Superior temporal gyrus (tissue), 1 donor: Measurements from ENCODE around the gene CD79B.
"Not testable (repeated sequence)": the region's sequence is repeated elsewhere in the genome, so short reads cannot be mapped to it uniquely, and the experiment has no call there.

Experiments
- DNase-seq: peaks from one replicate; pipeline ENCODE4 v3.0.0-alpha.2; 2016; ENCODE audit errors: extremely low spot score

CD79B gene

GRCh38 chr17:63911041-63911635, 21.0 kb downstream of the CD79B start, which contains the start of gene CSHL1:
Gene CSHL1, minus strand, starts transcription at chr17:63911258. Its CDS starts 62 bp downstream, at chr17:63911196.
- no peak for DNase-seq

GRCh38 chr17:63910096-63910495, 22.0 kb downstream of the CD79B start:
- DNase-seq: no peak

- not testable (repeated sequence) for DNase-seq
Measured at GRCh38 chr17:63909586-63909985, 22.5 kb downstream of the CD79B start.

GRCh38 chr17:63907161-63907778, 24.9 kb downstream of the CD79B start:
- DNase-seq: not testable (repeated sequence)

- DNase-seq: not testable (repeated sequence)
Measured at GRCh38 chr17:63904796-63905195, 27.3 kb downstream of the CD79B start.

GRCh38 chr17:63903787-63904201, 28.3 kb downstream of the CD79B start:
- not testable (repeated sequence) for DNase-seq

GRCh38 chr17:63901971-63902370, 30.2 kb downstream of the CD79B start:
- DNase-seq: not testable (repeated sequence)

- DNase-seq: not testable (repeated sequence)
Measured at GRCh38 chr17:63898899-63899798, 33.0 kb downstream of the CD79B start.

- not testable (repeated sequence) for DNase-seq
Measured at GRCh38 chr17:63896524-63897354, 35.4 kb downstream of the CD79B start, which contains the start of gene CSH1. Gene CSH1, minus strand, starts transcription at chr17:63896574. Its CDS starts 63 bp downstream, at chr17:63896511.

GRCh38 chr17:63894821-63895220, 37.3 kb downstream of the CD79B start:
- not testable (repeated sequence) for DNase-seq

GRCh38 chr17:63894021-63894420, 38.1 kb downstream of the CD79B start:
- DNase-seq: not testable (repeated sequence)

- not testable (repeated sequence) for DNase-seq
Measured at GRCh38 chr17:63892316-63893037, 39.7 kb downstream of the CD79B start.

GRCh38 chr17:63889026-63889848, 42.9 kb downstream of the CD79B start:
- peak; percentile 41 for DNase-seq

GRCh38 chr17:63885119-63885518, 47.0 kb downstream of the CD79B start:
- DNase-seq: not testable (repeated sequence)

- DNase-seq: not testable (repeated sequence)
Measured at GRCh38 chr17:63882626-63883126, 49.5 kb downstream of the CD79B start.

GRCh38 chr17:63881935-63882601, 50.1 kb downstream of the CD79B start, which contains the start of gene GH2:
Gene GH2, minus strand, starts transcription at chr17:63881944. Its CDS starts 143 bp downstream, at chr17:63881801.
- DNase-seq: no peak

- not testable (repeated sequence) for DNase-seq
Measured at GRCh38 chr17:63881337-63881736, 50.8 kb downstream of the CD79B start.

- DNase-seq: no peak
Measured at GRCh38 chr17:63880706-63881105, 51.4 kb downstream of the CD79B start.
